GM12875 (cell line): ENCODE measurements around the gene SMIM36.

Source experiments
- H3K4me3 ChIP-seq: one replicate; pipeline ENCODE4 v1.5.1; 2011; ENCODE audit warnings: low read depth, low read length, control low read depth
- CTCF ChIP-seq: IDR thresholded peaks from 2 replicates; pipeline ENCODE4 v1.5.1; 2011; ENCODE audit warnings: low read depth, mild to moderate bottlenecking, control low read depth, inconsistent platforms, low read length, moderate library complexity, borderline replicate concordance; ENCODE audit not compliant: insufficient read depth

The SMIM36 gene

GRCh38 chr17:55510986-55511721 is at the start of gene SMIM36:
SMIM36 (minus strand) TSS chr17:55511452.
- no peak within 1 kb of the TSS for H3K4me3 ChIP-seq
- TF ChIP-seq CTCF: no peak

DNA sequence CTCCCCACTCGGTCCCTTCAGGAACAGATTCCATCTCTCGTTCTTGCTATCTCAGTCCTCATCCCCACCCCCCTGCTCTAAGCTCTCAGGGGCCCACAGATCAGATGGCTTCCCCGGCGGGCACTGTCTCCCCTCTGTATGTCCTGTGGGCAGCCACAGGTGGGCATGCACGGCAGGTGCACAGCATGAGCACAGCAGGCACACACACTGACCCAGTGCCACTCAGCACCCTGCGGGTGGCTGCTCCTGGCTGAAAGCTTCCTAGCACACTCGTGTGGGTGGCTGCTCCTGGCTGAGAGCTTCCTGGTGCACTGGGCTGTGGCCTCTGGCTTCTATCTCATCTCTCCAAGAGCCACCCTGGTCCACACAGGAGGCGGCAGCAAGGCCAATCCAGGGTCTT is 44.5 kb upstream of the SMIM36 start:
- H3K4me3 ChIP-seq: no peak overlapping the region
- no peak for TF ChIP-seq CTCF

GRCh38 chr17:55549140-55549539 is 37.9 kb upstream of the SMIM36 start:
- peak; percentile 40; the same call in 1 of the 2 replicates for TF ChIP-seq CTCF
- no peak overlapping the region for H3K4me3 ChIP-seq

GRCh38 chr17:55546991-55547664 is 35.9 kb upstream of the SMIM36 start:
- H3K4me3 ChIP-seq: no peak overlapping the region
- no peak for TF ChIP-seq CTCF

- no peak overlapping the region for H3K4me3 ChIP-seq
- no peak for TF ChIP-seq CTCF
Observed at GRCh38 chr17:55546481-55546880, 35.2 kb upstream of the SMIM36 start.

DNA sequence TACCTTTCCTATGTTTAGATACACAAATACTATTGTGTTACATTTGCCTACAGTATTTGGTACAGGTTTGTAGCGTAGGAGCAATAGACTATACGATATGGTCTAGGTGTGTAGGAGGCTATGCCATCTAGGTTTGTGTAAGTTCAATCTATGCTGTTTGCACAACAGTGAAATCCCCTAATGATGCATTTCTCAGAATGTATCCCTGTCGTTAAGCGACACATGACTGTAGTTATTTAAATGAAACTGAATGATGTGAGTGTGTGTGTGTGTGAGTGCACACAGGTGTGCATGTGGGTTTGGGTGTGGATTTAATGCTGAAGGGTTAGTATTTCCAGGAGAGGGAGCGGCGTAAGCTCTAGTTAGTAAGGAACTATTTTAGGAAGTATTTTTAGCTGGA is 34.6 kb upstream of the SMIM36 start:
- no peak for TF ChIP-seq CTCF
- H3K4me3 ChIP-seq: no peak overlapping the region

- H3K4me3 ChIP-seq: no peak overlapping the region
- no peak for TF ChIP-seq CTCF
Observed at GRCh38 chr17:55543709-55544108, 32.5 kb upstream of the SMIM36 start.
